HCT116 (cell line): ENCODE measurements around the gene TKTL1. TPM values are rescaled to one million over a fixed set of nuclear protein-coding genes. Genes with fewer than 3 reads are reported as not detected.

Source experiments
- ATAC-seq: fragments of 200-7000 bp; cut with Tn5 transposase; 2 replicates; pipeline ENCODE4 v1.9.1; 2020; ENCODE audit warnings: mild to moderate bottlenecking, moderate library complexity
- BruUV-seq: library from RNA; stranded (reverse); fragments of 400-500 nt; replicated peaks from 2 replicates; lab custom pipeline; 2021; lab: Mats Ljungman, UMichigan
- CTCF ChIA-PET: fragments of 300-600 bp; sonication (Branson Sonifier 250); formaldehyde crosslinking; loops from one replicate; lab custom pipeline; 2021; ENCODE audit warnings: antibody characterized with exemption; lab: Charles Lee
- POLR2A ChIA-PET: fragments of 300-600, 350-600 bp; sonication (Branson Sonifier 250); formaldehyde crosslinking; loops from one replicate; lab custom pipeline; 2021; ENCODE audit warnings: antibody characterized with exemption; lab: Charles Lee
- RAD21 ChIA-PET, 2 experiments: fragments of 300-600 bp; sonication (Branson Sonifier 250); formaldehyde crosslinking; loops; one replicate each; lab custom pipeline; 2023; ENCODE audit warnings: low total read pairs in 2 of 2; ENCODE audit not compliant: uncharacterized antibody in 2 of 2, unreplicated experiment in 2 of 2, low non-redundant PET in 1 of 2; lab: Charles Lee
- DNase-seq: peaks from one replicate; pipeline ENCODE4 v3.0.0-alpha.2; 2010; ENCODE audit warnings: low read depth, low spot score
- H2AFZ ChIP-seq: fragments of 200-600 bp; shearing (Covaris generic), sonication (generic); 2 replicates; pipeline ENCODE4 v1.6.1; 2017; ENCODE audit warnings: low read depth, mixed run types, mixed read lengths, antibody characterized with exemption, low read length; ENCODE audit not compliant: poor library complexity, severe bottlenecking
- H3K27ac ChIP-seq: 2 replicates; pipeline ENCODE4 v1.5.1; 2012; ENCODE audit warnings: low read depth, low read length
- H3K27me3 ChIP-seq: fragments of 200-600 bp; sonication (generic); 2 replicates; pipeline ENCODE4 v1.6.1; 2016; ENCODE audit warnings: mixed run types, low read length, mixed read lengths; ENCODE audit not compliant: insufficient read depth
- H3K36me3 ChIP-seq, 2 experiments: fragments of 200-500 bp in 1 of 2; fragments of 200-600 bp in 1 of 2; sonication (Bioruptor generic) in 1 of 2; sonication (generic) in 1 of 2; 2 replicates each; pipeline versions ENCODE4 v1.5.1 to v1.6.1; 2014 to 2016; ENCODE audit warnings: low read length in 2 of 2, inconsistent platforms in 1 of 2, mixed read lengths in 1 of 2, mixed run types in 1 of 2; ENCODE audit not compliant: insufficient read depth in 2 of 2, control insufficient read depth in 1 of 2
- H3K4me1 ChIP-seq, 2 experiments: fragments of 200-600 bp in 1 of 2; sonication (generic) in 1 of 2; 2 replicates each; pipeline versions ENCODE4 v1.5.1 to v1.6.1; 2012 to 2017; ENCODE audit warnings: low read length in 2 of 2, inconsistent platforms in 1 of 2, mild to moderate bottlenecking in 1 of 2, mixed read lengths in 1 of 2, mixed run types in 1 of 2, moderate library complexity in 1 of 2; ENCODE audit not compliant: insufficient read depth in 2 of 2, control insufficient read depth in 1 of 2
- H3K4me2 ChIP-seq: fragments of 200-600 bp; sonication (generic); 2 replicates; pipeline ENCODE4 v1.6.1; 2017; ENCODE audit warnings: mixed run types, low read length, mixed read lengths
- H3K4me3 ChIP-seq, 2 experiments: fragments of 200-600 bp in 1 of 2; sonication (generic) in 1 of 2; replicated peaks in 1 of 2; 2 replicates each; pipeline ENCODE4 v1.5.1; 2011 to 2016; ENCODE audit warnings: low read length in 2 of 2, control low read depth in 1 of 2, low read depth in 1 of 2, mild to moderate bottlenecking in 1 of 2, mixed read lengths in 1 of 2, mixed run types in 1 of 2
- H3K79me2 ChIP-seq: fragments of 200-600 bp; sonication (generic); 2 replicates; pipeline ENCODE4 v1.6.1; 2017; ENCODE audit warnings: mild to moderate bottlenecking, mixed run types, low read length, moderate library complexity, mixed read lengths; ENCODE audit not compliant: insufficient read depth
- H3K9ac ChIP-seq: fragments of 200-600 bp; sonication (generic); 2 replicates; pipeline ENCODE4 v1.6.1; 2016; ENCODE audit warnings: low read length, mixed read lengths
- H3K9me2 ChIP-seq: fragments of 200-600 bp; sonication (generic), shearing (Covaris generic); 2 replicates; pipeline ENCODE4 v1.6.1; 2017; ENCODE audit warnings: mixed run types, mild to moderate bottlenecking, moderate library complexity; ENCODE audit not compliant: insufficient read depth
- H3K9me3 ChIP-seq, 2 experiments: fragments of 200-500 bp in 1 of 2; fragments of 200-600 bp in 1 of 2; sonication (Bioruptor generic) in 1 of 2; sonication (generic) in 1 of 2; 2 replicates each; pipeline ENCODE4 v1.6.1; 2014 to 2017; ENCODE audit warnings: low read length in 2 of 2, mixed read lengths in 2 of 2, inconsistent platforms in 1 of 2, low read depth in 1 of 2, mild to moderate bottlenecking in 1 of 2, mixed run types in 1 of 2, moderate library complexity in 1 of 2; ENCODE audit not compliant: control insufficient read depth in 1 of 2, insufficient read depth in 1 of 2
- H4K20me1 ChIP-seq: fragments of 200-600 bp; sonication (generic), shearing (Covaris generic); 2 replicates; pipeline ENCODE4 v1.6.1; 2017; ENCODE audit warnings: mixed run types, mild to moderate bottlenecking, moderate library complexity; ENCODE audit not compliant: insufficient read depth
- CEBPB ChIP-seq: IDR thresholded peaks from 2 replicates; pipeline ENCODE4 v1.6.1; 2012; ENCODE audit warnings: low read depth
- EZH2phosphoT487 ChIP-seq: fragments of 200-600 bp; IDR thresholded peaks from 2 replicates; pipeline ENCODE4 v1.6.1; 2018; ENCODE audit warnings: antibody characterized with exemption, borderline replicate concordance
- MAX ChIP-seq: IDR thresholded peaks from 2 replicates; pipeline ENCODE4 v1.6.1; 2012
- POLR2AphosphoS5 ChIP-seq: IDR thresholded peaks from 2 replicates; pipeline ENCODE4 v1.6.1; 2011; ENCODE audit warnings: mild to moderate bottlenecking, low read depth, low read length, moderate library complexity
- SP1 ChIP-seq: IDR thresholded peaks from 2 replicates; pipeline ENCODE4 v1.6.1; 2012; ENCODE audit warnings: low read depth
- SRF ChIP-seq: IDR thresholded peaks from 2 replicates; pipeline ENCODE4 v1.6.1; 2012; ENCODE audit warnings: low read depth
- ZBTB33 ChIP-seq: IDR thresholded peaks from 2 replicates; pipeline ENCODE4 v1.6.1; 2011; ENCODE audit warnings: mild to moderate bottlenecking, low read length, moderate library complexity; ENCODE audit not compliant: insufficient replicate concordance; ENCODE audit errors: extremely low read depth
- ZFX ChIP-seq: fragments of 450-650 bp; IDR thresholded peaks from 2 replicates; pipeline ENCODE4 v1.6.1; 2017
- intact Hi-C: fragments of 100-400 bp; cut with micrococcal nuclease; formaldehyde crosslinking; loops from 2 replicates; pipeline ENCODE4 v1.10.0; 2022
- total RNA-seq: library from RNA; stranded (reverse); gene quantifications from one replicate; pipeline ENCODE4 v1.2.1, GENCODE V29; 2021; ENCODE audit not compliant: unreplicated experiment

The TKTL1 gene
- total RNA-seq, 1 experiment from 2014 or later: 0.34 TPM

GRCh38 chrX:154323537-154323936, 27.9 kb downstream of the TKTL1 start:
- no peaks in the 10 kb centered on the region for H3K4me1 ChIP-seq
- no peak overlapping the region for H3K27ac ChIP-seq
- TF ChIP-seq POLR2AphosphoS5 (no peak), SRF (no peak), ZFX (no peak), ZBTB33 (no peak)
- ChIA-PET CTCF (no interaction called here), POLR2A (no interaction called here), RAD21 (no interaction called here)
- H4K20me1 ChIP-seq: no peaks in the 10 kb centered on the region
- H3K4me2 ChIP-seq: no peak overlapping the region
- 0 out of 2 replicates have a peak, but pooled peaks cover 8% of the 10 kb centered on the region for H3K27me3 ChIP-seq
- no peaks in the 10 kb centered on the region for H3K9me2 ChIP-seq
- H3K79me2 ChIP-seq: no peaks in the 10 kb centered on the region
- no peaks in the 10 kb centered on the region for H3K9me3 ChIP-seq
- intact Hi-C loops: no loop called here
- H3K4me3 ChIP-seq: no peak overlapping the region
- no peak overlapping the region for H3K9ac ChIP-seq
- no TSS peak for BruUV-seq
- H2AFZ ChIP-seq: no peak overlapping the region
- DNase-seq: no peak
- ATAC-seq: no peak
- no peaks in the 10 kb centered on the region for H3K36me3 ChIP-seq

DNA sequence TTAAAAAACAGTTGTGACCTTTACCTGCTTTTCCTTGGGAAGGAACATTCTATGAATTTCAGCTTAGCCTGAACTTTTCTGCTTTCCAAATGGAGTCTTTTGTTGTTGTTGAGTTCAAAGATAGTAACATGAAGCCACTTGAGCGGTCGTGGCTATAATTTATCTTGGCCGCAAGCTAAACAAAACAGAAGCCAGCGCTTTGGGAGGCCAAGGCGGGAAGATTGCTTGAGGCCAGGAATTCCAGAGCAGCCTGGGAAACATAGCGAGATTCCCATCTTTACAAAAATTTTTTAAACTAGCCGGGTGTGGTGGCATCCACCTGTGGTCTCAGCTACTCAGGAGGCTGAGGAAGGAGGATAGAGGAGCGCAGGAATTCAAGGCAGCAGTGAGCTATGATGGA, 29.9 kb downstream of the TKTL1 start:
- Histone ChIP-seq H3K27ac (no peak overlapping the region), H3K36me3 (no peaks in the 10 kb centered on the region), H3K9me3 (no peaks in the 10 kb centered on the region), H3K4me2 (no peak overlapping the region), H3K27me3 (0 out of 2 replicates have a peak, but pooled peaks cover 8% of the 10 kb centered on the region), H3K9ac (no peak overlapping the region), H4K20me1 (no peaks in the 10 kb centered on the region), H2AFZ (no peak overlapping the region), H3K4me1 (no peaks in the 10 kb centered on the region), H3K79me2 (no peaks in the 10 kb centered on the region), H3K9me2 (no peaks in the 10 kb centered on the region), H3K4me3 (no peak overlapping the region)
- POLR2A ChIA-PET: no interaction called here
- DNase-seq: no peak
- ATAC-seq: no peak
- TF ChIP-seq CEBPB (no peak), MAX (no peak), ZFX (no peak), EZH2phosphoT487 (no peak), SP1 (no peak)
- BruUV-seq: no TSS peak
- intact Hi-C loops: no loop called here
- CTCF ChIA-PET: no interaction called here
- RAD21 ChIA-PET: no interaction called here
